ENCODE results near the gene POTEE.
"Not testable (repeated sequence)": the region's sequence is repeated elsewhere in the genome, so short reads cannot be mapped to it uniquely, and the experiment has no call there.

POTEE gene

GRCh38 chr2:131201098-131201497 lies 8.2 kb upstream of the POTEE start:
- WGBS (ENCODE audit: extremely low coverage, insufficient coverage, insufficient read length) = no CpG with 5 or more reads among the region's 14 CpGs
- H3K27me3 ChIP-seq (ENCODE audit: insufficient read depth, low read length) = no peaks in the 10 kb centered on the region

GRCh38 chr2:131207839-131208238 lies 1.5 kb upstream of the POTEE start:
- H3K9me3 ChIP-seq (ENCODE audit: insufficient read depth, low read depth, low read length); H4K12ac ChIP-seq (ENCODE audit: low read depth, low read length): not testable (repeated sequence)

More at GRCh38 chr2:131201098-131201497, 8.2 kb upstream of the POTEE start:
- Histone ChIP-seq H2BK120ac (ENCODE audit: insufficient read depth, low read length, poor library complexity) (no peak overlapping the region), H3K9ac (ENCODE audit: low read length) (no peak overlapping the region), H4K91ac (ENCODE audit: low read depth, low read length) (no peak overlapping the region), H3K4me2 (ENCODE audit: low read length) (no peak overlapping the region), H3K79me1 (ENCODE audit: low read length) (no peaks in the 10 kb centered on the region), H2BK12ac (ENCODE audit: low read length) (no peak overlapping the region), H3K36me3 (ENCODE audit: control insufficient read depth in 1 of 2, insufficient read depth in 2 of 2, low read length in 2 of 2) (no peaks in the 10 kb centered on the region), H3K14ac (ENCODE audit: low read length) (no peak overlapping the region), H3K4me3 (ENCODE audit: low read depth, low read length) (no peak overlapping the region), H3K18ac (ENCODE audit: low read length) (no peak overlapping the region), H4K12ac (ENCODE audit: low read depth, low read length) (no peak overlapping the region), H3K4ac (ENCODE audit: low read depth, low read length) (no peak overlapping the region), H3K4me1 (ENCODE audit: control insufficient read depth in 1 of 2, insufficient read depth in 2 of 2, low read length in 2 of 2) (no peaks in the 10 kb centered on the region), H3K27ac (ENCODE audit: low read depth, low read length) (no peak overlapping the region), H4K8ac (ENCODE audit: low read depth, low read length) (no peak overlapping the region), H2AFZ (ENCODE audit: insufficient read depth, low read length, poor library complexity) (no peak overlapping the region), H2BK5ac (ENCODE audit: low read depth, low read length, poor library complexity) (no peak overlapping the region), H3K79me2 (ENCODE audit: control insufficient read depth, insufficient read depth, low read length, poor library complexity) (no peaks in the 10 kb centered on the region), H3K9me3 (ENCODE audit: insufficient read depth, low read depth, low read length) (no peaks in the 10 kb centered on the region), H3K23ac (ENCODE audit: low read length) (no peak overlapping the region), H2AK5ac (ENCODE audit: low read length) (no peak overlapping the region)
- DNase-seq = no peak

GRCh38 chr2:131209773-131210104 lies 403 bp downstream of the POTEE start:
- not testable (repeated sequence) for H3K9me3 ChIP-seq (ENCODE audit: insufficient read depth, low read depth, low read length); H3K23ac ChIP-seq (ENCODE audit: low read length); H2BK12ac ChIP-seq (ENCODE audit: low read length); H3K4ac ChIP-seq (ENCODE audit: low read depth, low read length); H3K79me1 ChIP-seq (ENCODE audit: low read length); H3K4me2 ChIP-seq (ENCODE audit: low read length); H2BK5ac ChIP-seq (ENCODE audit: low read depth, low read length, poor library complexity); H3K18ac ChIP-seq (ENCODE audit: low read length); H3K36me3 ChIP-seq (ENCODE audit: control insufficient read depth in 1 of 2, insufficient read depth in 2 of 2, low read length in 2 of 2); H3K14ac ChIP-seq (ENCODE audit: low read length); H4K91ac ChIP-seq (ENCODE audit: low read depth, low read length); H2BK120ac ChIP-seq (ENCODE audit: insufficient read depth, low read length, poor library complexity); H3K27ac ChIP-seq (ENCODE audit: low read depth, low read length); H3K4me1 ChIP-seq (ENCODE audit: control insufficient read depth in 1 of 2, insufficient read depth in 2 of 2, low read length in 2 of 2); H3K9ac ChIP-seq (ENCODE audit: low read length); H2AFZ ChIP-seq (ENCODE audit: insufficient read depth, low read length, poor library complexity); DNase-seq; H3K4me3 ChIP-seq (ENCODE audit: low read depth, low read length); H4K8ac ChIP-seq (ENCODE audit: low read depth, low read length); H3K79me2 ChIP-seq (ENCODE audit: control insufficient read depth, insufficient read depth, low read length, poor library complexity); H2AK5ac ChIP-seq (ENCODE audit: low read length); H3K27me3 ChIP-seq (ENCODE audit: insufficient read depth, low read length); H4K12ac ChIP-seq (ENCODE audit: low read depth, low read length)
- no CpG with 5 or more reads among the region's 14 CpGs for WGBS (ENCODE audit: extremely low coverage, insufficient coverage, insufficient read length)

More at GRCh38 chr2:131207839-131208238, 1.5 kb upstream of the POTEE start:
- H3K36me3 ChIP-seq (ENCODE audit: control insufficient read depth in 1 of 2, insufficient read depth in 2 of 2, low read length in 2 of 2); H4K8ac ChIP-seq (ENCODE audit: low read depth, low read length); H2BK12ac ChIP-seq (ENCODE audit: low read length); H3K4me2 ChIP-seq (ENCODE audit: low read length); H2BK120ac ChIP-seq (ENCODE audit: insufficient read depth, low read length, poor library complexity); H3K4ac ChIP-seq (ENCODE audit: low read depth, low read length); H2AFZ ChIP-seq (ENCODE audit: insufficient read depth, low read length, poor library complexity); H3K27ac ChIP-seq (ENCODE audit: low read depth, low read length); H3K79me1 ChIP-seq (ENCODE audit: low read length); H3K9ac ChIP-seq (ENCODE audit: low read length); H3K14ac ChIP-seq (ENCODE audit: low read length); H3K18ac ChIP-seq (ENCODE audit: low read length); H4K91ac ChIP-seq (ENCODE audit: low read depth, low read length); H3K4me1 ChIP-seq (ENCODE audit: control insufficient read depth in 1 of 2, insufficient read depth in 2 of 2, low read length in 2 of 2); H2BK5ac ChIP-seq (ENCODE audit: low read depth, low read length, poor library complexity); DNase-seq; H3K27me3 ChIP-seq (ENCODE audit: insufficient read depth, low read length); H3K4me3 ChIP-seq (ENCODE audit: low read depth, low read length); H2AK5ac ChIP-seq (ENCODE audit: low read length); H3K79me2 ChIP-seq (ENCODE audit: control insufficient read depth, insufficient read depth, low read length, poor library complexity); H3K23ac ChIP-seq (ENCODE audit: low read length): not testable (repeated sequence)
- no CpG with 5 or more reads among the region's 9 CpGs for WGBS (ENCODE audit: extremely low coverage, insufficient coverage, insufficient read length)

GRCh38 chr2:131210434-131211211 lies 1.3 kb downstream of the POTEE start:
- not testable (repeated sequence) for H3K36me3 ChIP-seq (ENCODE audit: control insufficient read depth in 1 of 2, insufficient read depth in 2 of 2, low read length in 2 of 2); H3K27me3 ChIP-seq (ENCODE audit: insufficient read depth, low read length); H3K4me3 ChIP-seq (ENCODE audit: low read depth, low read length); H2BK120ac ChIP-seq (ENCODE audit: insufficient read depth, low read length, poor library complexity); H3K4me1 ChIP-seq (ENCODE audit: control insufficient read depth in 1 of 2, insufficient read depth in 2 of 2, low read length in 2 of 2); H3K9me3 ChIP-seq (ENCODE audit: insufficient read depth, low read depth, low read length); H2BK12ac ChIP-seq (ENCODE audit: low read length); H2AK5ac ChIP-seq (ENCODE audit: low read length); H3K4ac ChIP-seq (ENCODE audit: low read depth, low read length); H3K18ac ChIP-seq (ENCODE audit: low read length); DNase-seq; H3K27ac ChIP-seq (ENCODE audit: low read depth, low read length); H3K23ac ChIP-seq (ENCODE audit: low read length); H4K8ac ChIP-seq (ENCODE audit: low read depth, low read length); H3K4me2 ChIP-seq (ENCODE audit: low read length); H2BK5ac ChIP-seq (ENCODE audit: low read depth, low read length, poor library complexity); H4K91ac ChIP-seq (ENCODE audit: low read depth, low read length); H3K14ac ChIP-seq (ENCODE audit: low read length); H4K12ac ChIP-seq (ENCODE audit: low read depth, low read length); H3K79me1 ChIP-seq (ENCODE audit: low read length); H2AFZ ChIP-seq (ENCODE audit: insufficient read depth, low read length, poor library complexity); H3K9ac ChIP-seq (ENCODE audit: low read length); H3K79me2 ChIP-seq (ENCODE audit: control insufficient read depth, insufficient read depth, low read length, poor library complexity)
- WGBS (ENCODE audit: extremely low coverage, insufficient coverage, insufficient read length) = no CpG with 5 or more reads among the region's 22 CpGs

Data from trophoblast cell (in vitro differentiated cells and primary cell).